ENCODE data around the gene TRIM14. TPM values are rescaled to one million over a fixed set of nuclear protein-coding genes. Genes with fewer than 3 reads are reported as not detected.

Gene TRIM14
- total and polyA plus RNA-seq, 2 donors (not counting 1 experiment from before 2014, with no cell fraction given): 22.5 to 23.9 TPM

- Histone ChIP-seq H3K4me2 (replicated peaks; ENCODE audit: low read depth, low read length, poor library complexity, severe bottlenecking) (peak overlapping the region; percentile 45), H3K27ac (ENCODE audit: low read length in 2 of 2) (peak overlapping the region; percentile 87 to 91), H3K4me1 (ENCODE audit: control insufficient read depth in 2 of 2, insufficient read depth in 2 of 2, low read length in 2 of 2) (peaks cover 58 to 64% of the 10 kb centered on the region in 2 donors), H3K9me3 (ENCODE audit: control extremely low read depth in 1 of 3, control insufficient read depth in 2 of 3, insufficient read depth in 1 of 3, low read length in 2 of 3) (no peaks in the 10 kb centered on the region), H3K4me3 (ENCODE audit: control extremely low read depth in 1 of 5, extremely low read depth in 1 of 5, insufficient read depth in 1 of 5, low read depth in 2 of 5, low read length in 4 of 5) (peak overlapping the region in 1 of 5 experiments; percentile 18), H3K36me3 (replicated peaks in 1 of 2; ENCODE audit: control extremely low read depth in 1 of 2, control insufficient read depth in 1 of 2, extremely low read depth in 1 of 2, insufficient read depth in 2 of 2, low read length in 1 of 2) (peaks cover 1 to 7% of the 10 kb centered on the region in 2 experiments), H3K79me2 (ENCODE audit: control insufficient read depth, insufficient read depth, low read length) (peaks cover 25% of the 10 kb centered on the region), H4K20me1 (ENCODE audit: control insufficient read depth, insufficient read depth, low read length, poor library complexity, severe bottlenecking) (no peaks in the 10 kb centered on the region), H3K27me3 (replicated peaks in 1 of 4; ENCODE audit: control extremely low read depth in 1 of 4, control insufficient read depth in 3 of 4, insufficient read depth in 4 of 4, low read length in 3 of 4) (no peaks in the 10 kb centered on the region), H3K9ac (ENCODE audit: low read length) (peak overlapping the region; percentile 3), H2AFZ (ENCODE audit: insufficient read depth, low read depth, low read length, poor library complexity, severe bottlenecking) (peak overlapping the region; percentile 37)
- ChIA-PET CTCF (interaction anchor here (0.8 to 2.7 kb wide), 8 partner anchors 10 to 186 kb away, joined by 3 to 11 read pairs (median 6); partner anchors contain the start of genes TBC1D2, TRIM14 and TRMO), POLR2A (interaction anchor here (0.6 to 2.4 kb wide), 9 partner anchors 11 to 720 kb away, joined by 3 to 24 read pairs (median 5); partner anchors contain the start of gene TRIM14)
- peak; percentile 93 for DNase-seq
- intact Hi-C loops (cut with micrococcal nuclease): loop anchor here (1.0 to 10.0 kb wide), 5 partner anchors 10 to 1694 kb away; partner anchors contain the start of genes TRMO and ZNF367
- no peak for TF ChIP-seq EZH2 (IDR thresholded peaks at IDR 0.05; ENCODE audit: borderline replicate concordance, insufficient read depth, low read depth, low read length, poor library complexity, severe bottlenecking)
- TF ChIP-seq, protein P1, sequence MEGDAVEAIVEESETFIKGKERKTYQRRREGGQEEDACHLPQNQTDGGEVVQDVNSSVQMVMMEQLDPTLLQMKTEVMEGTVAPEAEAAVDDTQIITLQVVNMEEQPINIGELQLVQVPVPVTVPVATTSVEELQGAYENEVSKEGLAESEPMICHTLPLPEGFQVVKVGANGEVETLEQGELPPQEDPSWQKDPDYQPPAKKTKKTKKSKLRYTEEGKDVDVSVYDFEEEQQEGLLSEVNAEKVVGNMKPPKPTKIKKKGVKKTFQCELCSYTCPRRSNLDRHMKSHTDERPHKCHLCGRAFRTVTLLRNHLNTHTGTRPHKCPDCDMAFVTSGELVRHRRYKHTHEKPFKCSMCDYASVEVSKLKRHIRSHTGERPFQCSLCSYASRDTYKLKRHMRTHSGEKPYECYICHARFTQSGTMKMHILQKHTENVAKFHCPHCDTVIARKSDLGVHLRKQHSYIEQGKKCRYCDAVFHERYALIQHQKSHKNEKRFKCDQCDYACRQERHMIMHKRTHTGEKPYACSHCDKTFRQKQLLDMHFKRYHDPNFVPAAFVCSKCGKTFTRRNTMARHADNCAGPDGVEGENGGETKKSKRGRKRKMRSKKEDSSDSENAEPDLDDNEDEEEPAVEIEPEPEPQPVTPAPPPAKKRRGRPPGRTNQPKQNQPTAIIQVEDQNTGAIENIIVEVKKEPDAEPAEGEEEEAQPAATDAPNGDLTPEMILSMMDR (IDR thresholded peaks at IDR 0.05): no peak
- H3K27ac Mint-ChIP-seq: peak overlapping the region; percentile 100
- H3K27me3 Mint-ChIP-seq: no peaks in the 10 kb centered on the region
- ATAC-seq (ENCODE audit: low read depth): peak; percentile 83
- H3K4me3 Mint-ChIP-seq: peak overlapping the region; percentile 88
- H3K9me3 Mint-ChIP-seq (ENCODE audit: insufficient read depth): no peaks in the 10 kb centered on the region
- WGBS (ENCODE audit: insufficient coverage): 5% methylated on average over 2 of the region's 5 CpGs
- peaks cover 60% of the 10 kb centered on the region for H3K4me1 Mint-ChIP-seq
Measured at GRCh38 chr9:98108531-98109031, 10.4 kb downstream of the TRIM14 start.

DNA sequence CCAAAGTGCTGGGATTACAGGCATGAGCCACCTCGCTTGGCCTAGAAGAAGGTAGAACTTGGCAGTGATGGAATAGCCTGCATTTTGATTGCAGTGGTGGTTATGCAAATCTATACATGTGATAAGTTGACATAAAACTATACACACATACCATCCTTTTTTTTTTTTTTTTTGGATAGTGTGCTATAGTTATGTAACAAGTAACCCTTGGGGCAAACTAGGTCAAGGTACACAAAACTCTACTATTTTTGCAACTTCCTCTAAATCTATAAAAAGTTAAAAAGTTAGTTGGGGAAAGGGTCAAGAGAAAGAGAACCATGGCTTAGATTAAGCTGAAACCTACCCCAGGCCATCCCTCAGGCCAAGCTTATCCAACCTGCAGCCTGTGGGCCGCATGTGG, 11.1 kb downstream of the TRIM14 start:
- Histone ChIP-seq H3K27ac (ENCODE audit: low read length in 2 of 2) (peak overlapping the region; percentile 87 to 91), H3K36me3 (replicated peaks in 1 of 2; ENCODE audit: control extremely low read depth in 1 of 2, control insufficient read depth in 1 of 2, extremely low read depth in 1 of 2, insufficient read depth in 2 of 2, low read length in 1 of 2) (peaks cover 1 to 7% of the 10 kb centered on the region in 2 experiments), H3K9ac (ENCODE audit: low read length) (peak overlapping the region; percentile 3), H3K79me2 (ENCODE audit: control insufficient read depth, insufficient read depth, low read length) (peaks cover 25% of the 10 kb centered on the region), H3K4me3 (ENCODE audit: control extremely low read depth in 1 of 5, extremely low read depth in 1 of 5, insufficient read depth in 1 of 5, low read depth in 2 of 5, low read length in 4 of 5) (peak overlapping the region in 1 of 5 experiments; percentile 18), H3K4me1 (ENCODE audit: control insufficient read depth in 2 of 2, insufficient read depth in 2 of 2, low read length in 2 of 2) (peaks cover 64 to 71% of the 10 kb centered on the region in 2 donors), H2AFZ (ENCODE audit: insufficient read depth, low read depth, low read length, poor library complexity, severe bottlenecking) (no peak overlapping the region), H3K9me3 (ENCODE audit: control extremely low read depth in 1 of 3, control insufficient read depth in 2 of 3, insufficient read depth in 1 of 3, low read length in 2 of 3) (no peaks in the 10 kb centered on the region), H4K20me1 (ENCODE audit: control insufficient read depth, insufficient read depth, low read length, poor library complexity, severe bottlenecking) (no peaks in the 10 kb centered on the region), H3K4me2 (replicated peaks; ENCODE audit: low read depth, low read length, poor library complexity, severe bottlenecking) (peak overlapping the region; percentile 45), H3K27me3 (replicated peaks in 1 of 4; ENCODE audit: control extremely low read depth in 1 of 4, control insufficient read depth in 3 of 4, insufficient read depth in 4 of 4, low read length in 3 of 4) (no peaks in the 10 kb centered on the region)
- Mint-ChIP-seq H3K27me3 (no peaks in the 10 kb centered on the region), H3K27ac (peak overlapping the region; percentile 100), H3K4me1 (peaks cover 62% of the 10 kb centered on the region), H3K9me3 (ENCODE audit: insufficient read depth) (no peaks in the 10 kb centered on the region), H3K4me3 (peak overlapping the region; percentile 88)
- DNase-seq (peak; percentile 73), ATAC-seq (ENCODE audit: low read depth) (peak; percentile 15)
- CTCF ChIA-PET: interaction anchor here (1.0 to 2.3 kb wide), 6 partner anchors 10 to 186 kb away, joined by 3 to 11 read pairs (median 6); partner anchors contain the start of genes TRIM14 and TRMO
- POLR2A ChIA-PET: interaction anchor here (0.7 to 2.4 kb wide), 8 partner anchors 11 to 719 kb away, joined by 3 to 24 read pairs (median 5); partner anchors contain the start of gene TRIM14
- no CpG with 5 or more reads among the region's 2 CpGs for WGBS (ENCODE audit: insufficient coverage)
- TF ChIP-seq EZH2 (IDR thresholded peaks at IDR 0.05; ENCODE audit: borderline replicate concordance, insufficient read depth, low read depth, low read length, poor library complexity, severe bottlenecking): no peak
- TF ChIP-seq, protein P1 (IDR thresholded peaks at IDR 0.05): no peak
- intact Hi-C loops (cut with micrococcal nuclease): loop anchor here (1.0 to 10.0 kb wide), 5 partner anchors 10 to 1693 kb away; partner anchors contain the start of genes TRMO and ZNF367

Data from B cell (primary cell).